Measurements from ENCODE around the gene RPL10L. TPM values are rescaled to one million over a fixed set of nuclear protein-coding genes. Genes with fewer than 3 reads are reported as not detected.

RPL10L gene
- under 1 TPM in 1 of 4 donors, not detected in 3; 0.47 TPM for polyA plus RNA-seq
- long read RNA-seq, donor 1 = 0 reads
- long read RNA-seq, donor 2 = 0 reads
- long read RNA-seq, donor 3, partial matches to known transcripts = 0 of 1 reads
- long read RNA-seq, donor 3, other reads (novel, unspliced or antisense) = 0 of 1 reads
- long read RNA-seq, donor 4 = 0 reads
- long read RNA-seq, donor 5 = 0 reads
- long read RNA-seq, donor 6, partial matches to known transcripts = 0 of 6 reads
- long read RNA-seq, donor 6, other reads (novel, unspliced or antisense) = 6 of 6 reads
- long read RNA-seq, donor 7 = 0 reads
- long read RNA-seq, donor 8 = 0 reads
- long read RNA-seq, donor 9 = 0 reads
- long read RNA-seq, donor 10, partial matches to known transcripts = 0 of 1 reads
- long read RNA-seq, donor 10, other reads (novel, unspliced or antisense) = 0 of 1 reads

- Histone ChIP-seq H3K27ac (ENCODE audit: low read depth in 1 of 3, low read length in 2 of 3) (no peak within 1 kb of the TSS), H3K4me1 (ENCODE audit: control insufficient read depth in 3 of 3, insufficient read depth in 2 of 3, low read depth in 1 of 3, low read length in 2 of 3) (no peaks in the 10 kb centered on the region), H3K9me3 (ENCODE audit: control insufficient read depth in 2 of 2, insufficient read depth in 1 of 2, low read depth in 1 of 2, low read length in 1 of 2) (peaks cover 0 to 9% of the 10 kb centered on the region in 2 donors), H3K4me3 (ENCODE audit: low read depth in 1 of 3, low read length in 3 of 3) (no peak within 1 kb of the TSS), H3K36me3 (ENCODE audit: control insufficient read depth in 3 of 3, insufficient read depth in 2 of 3, low read depth in 1 of 3, low read length in 3 of 3) (peaks cover 0 to 8% (median 0%) of the 10 kb centered on the region in 3 donors), H3K27me3 (ENCODE audit: control insufficient read depth in 3 of 3, insufficient read depth in 3 of 3, low read length in 3 of 3) (no peaks in the 10 kb centered on the region)
- DNase-seq = no peak
- FAIRE-seq = no peak
- 95 to 97% (median 95%) methylated on average over 36 of the region's 36 CpGs for WGBS, 3 donors
These were observed at the start of gene RPL10L for GRCh38 chr14:46651526-46652144. RPL10L (minus strand) TSS chr14:46651781; CDS start chr14:46651736, 45 bp downstream.

- DNase-seq = no peak
- peaks cover 0 to 8% of the 10 kb centered on the region in 2 donors for H3K9me3 ChIP-seq (ENCODE audit: control insufficient read depth in 2 of 2, insufficient read depth in 1 of 2, low read depth in 1 of 2, low read length in 1 of 2)
- no peak overlapping the region for H3K27ac ChIP-seq (ENCODE audit: low read depth in 1 of 3, low read length in 2 of 3)
- 79 to 86% (median 82%) methylated on average over 3 of the region's 3 CpGs for WGBS, 3 donors
- no peak overlapping the region for H3K4me3 ChIP-seq (ENCODE audit: low read depth in 1 of 3, low read length in 3 of 3)
- no peaks in the 10 kb centered on the region for H3K27me3 ChIP-seq (ENCODE audit: control insufficient read depth in 3 of 3, insufficient read depth in 3 of 3, low read length in 3 of 3)
- H3K36me3 ChIP-seq (ENCODE audit: control insufficient read depth in 3 of 3, insufficient read depth in 2 of 3, low read depth in 1 of 3, low read length in 3 of 3) = no peaks in the 10 kb centered on the region
- FAIRE-seq = no peak
- no peaks in the 10 kb centered on the region for H3K4me1 ChIP-seq (ENCODE audit: control insufficient read depth in 3 of 3, insufficient read depth in 2 of 3, low read depth in 1 of 3, low read length in 2 of 3)
These were observed 40.2 kb upstream of the RPL10L start for GRCh38 chr14:46691819-46692218.

- Histone ChIP-seq H3K4me1 (ENCODE audit: control insufficient read depth in 3 of 3, insufficient read depth in 2 of 3, low read depth in 1 of 3, low read length in 2 of 3) (no peaks in the 10 kb centered on the region), H3K4me3 (ENCODE audit: low read depth in 1 of 3, low read length in 3 of 3) (no peak overlapping the region), H3K9me3 (ENCODE audit: control insufficient read depth in 2 of 2, insufficient read depth in 1 of 2, low read depth in 1 of 2, low read length in 1 of 2) (peaks cover 0 to 23% of the 10 kb centered on the region in 2 donors), H3K27me3 (ENCODE audit: control insufficient read depth in 3 of 3, insufficient read depth in 3 of 3, low read length in 3 of 3) (no peaks in the 10 kb centered on the region), H3K36me3 (ENCODE audit: control insufficient read depth in 3 of 3, insufficient read depth in 2 of 3, low read depth in 1 of 3, low read length in 3 of 3) (no peaks in the 10 kb centered on the region), H3K27ac (ENCODE audit: low read depth in 1 of 3, low read length in 2 of 3) (no peak overlapping the region)
- peak in 1 of 2 donors; percentile 23 for DNase-seq
- 83 to 93% (median 87%) methylated on average over 4 of the region's 4 CpGs for WGBS, 3 donors
- no peak for FAIRE-seq
These were observed 35.1 kb upstream of the RPL10L start for GRCh38 chr14:46686652-46687051.

- no peak for FAIRE-seq
- no peak for DNase-seq
- Histone ChIP-seq H3K4me3 (ENCODE audit: low read depth in 1 of 3, low read length in 3 of 3) (no peak overlapping the region), H3K36me3 (ENCODE audit: control insufficient read depth in 3 of 3, insufficient read depth in 2 of 3, low read depth in 1 of 3, low read length in 3 of 3) (no peaks in the 10 kb centered on the region), H3K27me3 (ENCODE audit: control insufficient read depth in 3 of 3, insufficient read depth in 3 of 3, low read length in 3 of 3) (no peaks in the 10 kb centered on the region), H3K4me1 (ENCODE audit: control insufficient read depth in 3 of 3, insufficient read depth in 2 of 3, low read depth in 1 of 3, low read length in 2 of 3) (no peaks in the 10 kb centered on the region), H3K9me3 (ENCODE audit: control insufficient read depth in 2 of 2, insufficient read depth in 1 of 2, low read depth in 1 of 2, low read length in 1 of 2) (no peaks in the 10 kb centered on the region), H3K27ac (ENCODE audit: low read depth in 1 of 3, low read length in 2 of 3) (no peak overlapping the region)
- 74 to 92% (median 90%) methylated on average over 3 of the region's 3 CpGs for WGBS, 3 donors
These were observed 20.5 kb upstream of the RPL10L start for GRCh38 chr14:46672128-46672527.

- DNase-seq (no peak), FAIRE-seq (no peak)
- Histone ChIP-seq H3K9me3 (ENCODE audit: control insufficient read depth in 2 of 2, insufficient read depth in 1 of 2, low read depth in 1 of 2, low read length in 1 of 2) (peaks cover 0 to 7% of the 10 kb centered on the region in 2 donors), H3K4me1 (ENCODE audit: control insufficient read depth in 3 of 3, insufficient read depth in 2 of 3, low read depth in 1 of 3, low read length in 2 of 3) (no peaks in the 10 kb centered on the region), H3K27ac (ENCODE audit: low read depth in 1 of 3, low read length in 2 of 3) (no peak overlapping the region), H3K27me3 (ENCODE audit: control insufficient read depth in 3 of 3, insufficient read depth in 3 of 3, low read length in 3 of 3) (no peaks in the 10 kb centered on the region), H3K36me3 (ENCODE audit: control insufficient read depth in 3 of 3, insufficient read depth in 2 of 3, low read depth in 1 of 3, low read length in 3 of 3) (no peaks in the 10 kb centered on the region), H3K4me3 (ENCODE audit: low read depth in 1 of 3, low read length in 3 of 3) (no peak overlapping the region)
- 80 to 87% (median 86%) methylated on average over 4 of the region's 4 CpGs for WGBS, 3 donors
These were observed 11.8 kb upstream of the RPL10L start for GRCh38 chr14:46663382-46663781.

GRCh38 chr14:46661728-46662127 is 10.1 kb upstream of the RPL10L start:
- WGBS, 3 donors = 22 to 28% (median 27%) methylated on average over 1 of the region's 1 CpG
- DNase-seq = peak in 1 of 2 donors; percentile 11
- FAIRE-seq = no peak
- H3K4me1 ChIP-seq (ENCODE audit: control insufficient read depth in 3 of 3, insufficient read depth in 2 of 3, low read depth in 1 of 3, low read length in 2 of 3) = no peaks in the 10 kb centered on the region
- no peak overlapping the region for H3K27ac ChIP-seq (ENCODE audit: low read depth in 1 of 3, low read length in 2 of 3)
- H3K36me3 ChIP-seq (ENCODE audit: control insufficient read depth in 3 of 3, insufficient read depth in 2 of 3, low read depth in 1 of 3, low read length in 3 of 3) = no peaks in the 10 kb centered on the region
- no peaks in the 10 kb centered on the region for H3K27me3 ChIP-seq (ENCODE audit: control insufficient read depth in 3 of 3, insufficient read depth in 3 of 3, low read length in 3 of 3)
- no peak overlapping the region for H3K4me3 ChIP-seq (ENCODE audit: low read depth in 1 of 3, low read length in 3 of 3)
- peaks cover 0 to 7% of the 10 kb centered on the region in 2 donors for H3K9me3 ChIP-seq (ENCODE audit: control insufficient read depth in 2 of 2, insufficient read depth in 1 of 2, low read depth in 1 of 2, low read length in 1 of 2)

GRCh38 chr14:46653031-46653755 is 1.6 kb upstream of the RPL10L start:
- FAIRE-seq (no peak), DNase-seq (no peak)

GRCh38 chr14:46646796-46647195 is 4.8 kb downstream of the RPL10L start:
- Histone ChIP-seq H3K27ac (ENCODE audit: low read depth in 1 of 3, low read length in 2 of 3) (no peak overlapping the region), H3K27me3 (ENCODE audit: control insufficient read depth in 3 of 3, insufficient read depth in 3 of 3, low read length in 3 of 3) (no peaks in the 10 kb centered on the region), H3K36me3 (ENCODE audit: control insufficient read depth in 3 of 3, insufficient read depth in 2 of 3, low read depth in 1 of 3, low read length in 3 of 3) (peaks cover 0 to 7% (median 0%) of the 10 kb centered on the region in 3 donors), H3K4me3 (ENCODE audit: low read depth in 1 of 3, low read length in 3 of 3) (no peak overlapping the region), H3K4me1 (ENCODE audit: control insufficient read depth in 3 of 3, insufficient read depth in 2 of 3, low read depth in 1 of 3, low read length in 2 of 3) (no peaks in the 10 kb centered on the region), H3K9me3 (ENCODE audit: control insufficient read depth in 2 of 2, insufficient read depth in 1 of 2, low read depth in 1 of 2, low read length in 1 of 2) (peaks cover 0 to 8% of the 10 kb centered on the region in 2 donors)
- FAIRE-seq (no peak), DNase-seq (peak; percentile 34 to 37)

More at GRCh38 chr14:46653031-46653755, 1.6 kb upstream of the RPL10L start:
- Histone ChIP-seq H3K27ac (ENCODE audit: low read depth in 1 of 3, low read length in 2 of 3) (no peak overlapping the region), H3K4me3 (ENCODE audit: low read depth in 1 of 3, low read length in 3 of 3) (no peak overlapping the region), H3K27me3 (ENCODE audit: control insufficient read depth in 3 of 3, insufficient read depth in 3 of 3, low read length in 3 of 3) (no peaks in the 10 kb centered on the region), H3K36me3 (ENCODE audit: control insufficient read depth in 3 of 3, insufficient read depth in 2 of 3, low read depth in 1 of 3, low read length in 3 of 3) (peaks cover 0 to 8% (median 0%) of the 10 kb centered on the region in 3 donors), H3K4me1 (ENCODE audit: control insufficient read depth in 3 of 3, insufficient read depth in 2 of 3, low read depth in 1 of 3, low read length in 2 of 3) (no peaks in the 10 kb centered on the region), H3K9me3 (ENCODE audit: control insufficient read depth in 2 of 2, insufficient read depth in 1 of 2, low read depth in 1 of 2, low read length in 1 of 2) (peaks cover 0 to 9% of the 10 kb centered on the region in 2 donors)

All from small intestine (tissue), 16 donors.